ENCODE results near the gene SOSTDC1.
"Not testable (repeated sequence)": the region's sequence is repeated elsewhere in the genome, so short reads cannot be mapped to it uniquely, and the experiment has no call there.

SOSTDC1 gene
- long read RNA-seq, donor 1, transcript SOSTDC1-201 (2 exons, 1,869 nt), result major isoform, 40 of 40 reads
- long read RNA-seq, donor 1, partial matches to known transcripts, result 0 of 40 reads
- long read RNA-seq, donor 1, other reads (novel, unspliced or antisense), result 0 of 40 reads
- long read RNA-seq, donor 2, transcript SOSTDC1-201 (2 exons, 1,869 nt), result major isoform, 18 of 18 reads
- long read RNA-seq, donor 2, partial matches to known transcripts, result 0 of 18 reads
- long read RNA-seq, donor 2, other reads (novel, unspliced or antisense), result 0 of 18 reads
- long read RNA-seq, donor 3, transcript SOSTDC1-201 (2 exons, 1,869 nt), result major isoform, 10 of 10 reads
- long read RNA-seq, donor 3, partial matches to known transcripts, result 0 of 10 reads
- long read RNA-seq, donor 3, other reads (novel, unspliced or antisense), result 0 of 10 reads
- long read RNA-seq, donor 4, transcript SOSTDC1-201 (2 exons, 1,869 nt), result major isoform, 17 of 17 reads
- long read RNA-seq, donor 4, partial matches to known transcripts, result 0 of 17 reads
- long read RNA-seq, donor 4, other reads (novel, unspliced or antisense), result 0 of 17 reads
- long read RNA-seq, donor 5, transcript SOSTDC1-201 (2 exons, 1,869 nt), result major isoform, 30 of 30 reads
- long read RNA-seq, donor 5, partial matches to known transcripts, result 0 of 30 reads
- long read RNA-seq, donor 5, other reads (novel, unspliced or antisense), result 0 of 30 reads
- long read RNA-seq, donor 6, transcript SOSTDC1-201 (2 exons, 1,869 nt), result major isoform, 25 of 25 reads
- long read RNA-seq, donor 6, partial matches to known transcripts, result 0 of 25 reads
- long read RNA-seq, donor 6, other reads (novel, unspliced or antisense), result 0 of 25 reads
- long read RNA-seq, donor 7, transcript SOSTDC1-201 (2 exons, 1,869 nt), result major isoform, 29 of 29 reads
- long read RNA-seq, donor 7, partial matches to known transcripts, result 0 of 29 reads
- long read RNA-seq, donor 7, other reads (novel, unspliced or antisense), result 0 of 29 reads
- long read RNA-seq, donor 8, transcript SOSTDC1-201 (2 exons, 1,869 nt), result major isoform, 35 of 35 reads
- long read RNA-seq, donor 8, partial matches to known transcripts, result 0 of 35 reads
- long read RNA-seq, donor 8, other reads (novel, unspliced or antisense), result 0 of 35 reads

GRCh38 chr7:16465469-16466361 is at the start of gene SOSTDC1:
TSS of gene SOSTDC1 (minus strand) at chr7:16465738. CDS start at chr7:16465668, 70 bp downstream.
- peak; percentile 66 for DNase-seq

- DNase-seq, result no peak
Measured at GRCh38 chr7:16514729-16515128, 49.2 kb upstream of the SOSTDC1 start.

GRCh38 chr7:16514271-16514670 is 48.7 kb upstream of the SOSTDC1 start:
- DNase-seq, result no peak

GRCh38 chr7:16512097-16512496 is 46.6 kb upstream of the SOSTDC1 start:
- DNase-seq, result no peak

- no peak for DNase-seq
Measured at GRCh38 chr7:16511314-16511713, 45.8 kb upstream of the SOSTDC1 start.

- DNase-seq, result no peak
Measured at GRCh38 chr7:16509829-16510228, 44.3 kb upstream of the SOSTDC1 start.

GRCh38 chr7:16506422-16506821 is 40.9 kb upstream of the SOSTDC1 start:
- DNase-seq, result not testable (repeated sequence)

GRCh38 chr7:16504019-16504418 is 38.5 kb upstream of the SOSTDC1 start:
- DNase-seq, result no peak

- DNase-seq, result no peak
Measured at GRCh38 chr7:16502303-16502702, 36.8 kb upstream of the SOSTDC1 start.

- DNase-seq, result no peak
Measured at GRCh38 chr7:16498122-16498521, 32.6 kb upstream of the SOSTDC1 start.

- DNase-seq, result no peak
Measured at GRCh38 chr7:16494955-16495719, 29.6 kb upstream of the SOSTDC1 start.

GRCh38 chr7:16494551-16494950 is 29.0 kb upstream of the SOSTDC1 start:
- DNase-seq, result no peak

GRCh38 chr7:16493266-16493665 is 27.7 kb upstream of the SOSTDC1 start:
- DNase-seq, result no peak

- peak; percentile 27 for DNase-seq
Measured at GRCh38 chr7:16492513-16493062, 27.1 kb upstream of the SOSTDC1 start.

- DNase-seq, result no peak
Measured at GRCh38 chr7:16491148-16491547, 25.6 kb upstream of the SOSTDC1 start.

GRCh38 chr7:16484453-16485158 is 19.1 kb upstream of the SOSTDC1 start:
- no peak for DNase-seq

- no peak for DNase-seq
Measured at GRCh38 chr7:16479591-16479990, 14.1 kb upstream of the SOSTDC1 start.

- DNase-seq, result no peak
Measured at GRCh38 chr7:16479161-16479560, 13.6 kb upstream of the SOSTDC1 start.

GRCh38 chr7:16471933-16472332 is 6.4 kb upstream of the SOSTDC1 start:
- DNase-seq, result no peak
